ENCODE results near the gene EXOC2.

- TF ChIP-seq CTCF (IDR thresholded peaks at IDR 0.05; ENCODE audit: low read depth, low read length) (no peak), EZH2phosphoT487 (IDR thresholded peaks at IDR 0.05; ENCODE audit: low read depth) (no peak)
These were observed 122.1 kb downstream of the EXOC2 start for GRCh38 chr6:570825-571224.
